ENCODE measurements around the gene LRMDA. TPM values are rescaled to one million over a fixed set of nuclear protein-coding genes. Genes with fewer than 3 reads are reported as not detected.

LRMDA gene
- total and polyA plus RNA-seq, 2 donors (not counting 3 experiments of a cell fraction or from before 2014, with no cell fraction given), result 9.7 to 18.0 TPM

GRCh38 chr10:75430000-75430763, 1.2 kb upstream of the LRMDA start:
- dilution Hi-C loops (cut with MboI; ENCODE audit: extremely low pct_ligation_motif_present, low sequenced_read_pairs), result no loop called here
- DNase-seq (ENCODE audit: low read depth, low spot score) (peak; percentile 45), FAIRE-seq (peak; percentile 40)
- Histone ChIP-seq H3K4me3 (replicated peaks in 1 of 3; ENCODE audit: insufficient read depth in 1 of 3, low read depth in 1 of 3, low read length in 3 of 3) (no peak overlapping the region), H3K4me1 (ENCODE audit: control insufficient read depth, extremely low read depth, insufficient read depth, low read length) (peaks cover 28% of the 10 kb centered on the region), H3K27ac (ENCODE audit: insufficient read depth, low read depth, low read length) (no peak overlapping the region), H3K36me3 (ENCODE audit: control insufficient read depth in 2 of 2, extremely low read depth in 1 of 2, insufficient read depth in 2 of 2, low read length in 2 of 2) (no peaks in the 10 kb centered on the region), H3K9me1 (replicated peaks; ENCODE audit: control insufficient read depth, extremely low read depth, insufficient read depth, low read length) (no peaks in the 10 kb centered on the region), H3K79me2 (ENCODE audit: control insufficient read depth, insufficient read depth, low read length) (no peaks in the 10 kb centered on the region), H3K4me2 (ENCODE audit: insufficient read depth, low read length) (peak overlapping the region; percentile 39), H3K27me3 (ENCODE audit: control insufficient read depth in 2 of 2, insufficient read depth in 2 of 2, low read length in 2 of 2) (peaks cover 0 to 4% of the 10 kb centered on the region in 2 experiments), H2AFZ (ENCODE audit: low read depth, low read length) (peak overlapping the region; percentile 41), H4K20me1 (replicated peaks; ENCODE audit: control insufficient read depth, extremely low read depth, insufficient read depth, low read length) (no peaks in the 10 kb centered on the region), H3K9ac (replicated peaks; ENCODE audit: extremely low read depth, insufficient read depth, low read length) (no peak overlapping the region), H3K9me3 (replicated peaks; ENCODE audit: control insufficient read depth, insufficient read depth, low read length) (no peaks in the 10 kb centered on the region)
- POLR2A ChIA-PET, result interaction anchor here (1.6 kb wide), 1 partner anchor 28 kb away, joined by 7 read pairs; the partner anchor contains the start of gene ZNF503
- TF ChIP-seq FOS (IDR thresholded peaks at IDR 0.05; ENCODE audit: borderline replicate concordance, insufficient read depth, low read length), result no peak
- no peak for TF ChIP-seq MYC (IDR thresholded peaks at IDR 0.05; ENCODE audit: low read depth, low read length)
- no peak for TF ChIP-seq POLR2A (IDR thresholded peaks at IDR 0.05; ENCODE audit: low read depth, low read length)
- TF ChIP-seq, protein P1, sequence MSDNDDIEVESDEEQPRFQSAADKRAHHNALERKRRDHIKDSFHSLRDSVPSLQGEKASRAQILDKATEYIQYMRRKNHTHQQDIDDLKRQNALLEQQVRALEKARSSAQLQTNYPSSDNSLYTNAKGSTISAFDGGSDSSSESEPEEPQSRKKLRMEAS (IDR thresholded peaks at IDR 0.05; ENCODE audit: insufficient read depth, insufficient read length), result no peak
- TF ChIP-seq CTCF (IDR thresholded peaks at IDR 0.05; ENCODE audit: extremely low read depth in 1 of 2, insufficient read depth in 1 of 2, low read depth in 1 of 2, low read length in 2 of 2), result no peak
- no peak for TF ChIP-seq POLR2AphosphoS5 (IDR thresholded peaks at IDR 0.05; ENCODE audit: insufficient read depth, low read depth, low read length)
- no peak for TF ChIP-seq EZH2 (IDR thresholded peaks at IDR 0.05; ENCODE audit: borderline replicate concordance, low read depth, low read length, severe bottlenecking)
- TF ChIP-seq GATA2 (IDR thresholded peaks at IDR 0.05; ENCODE audit: insufficient read depth, insufficient read length, low read depth, low read length), result no peak
- TF ChIP-seq JUN (IDR thresholded peaks at IDR 0.05; ENCODE audit: borderline replicate concordance, insufficient read depth, insufficient read length, low read depth), result no peak
- intact Hi-C loops (cut with micrococcal nuclease), result loop anchor here (1.0 kb wide), 1 partner anchor 28 kb away; no protein-coding TSS in a partner anchor
- CTCF ChIA-PET, result interaction anchor here (0.9 to 2.7 kb wide), 5 partner anchors 15 to 480 kb away, joined by 4 to 9 read pairs (median 5); partner anchors contain the start of gene ZNF503
- BruUV-seq (replicated peaks), result no TSS peak
